GM12874 (cell line): ENCODE results near the gene MZT1.

ENCODE experiments used
- CTCF ChIP-seq: IDR thresholded peaks from 2 replicates; pipeline ENCODE4 v1.5.1; 2011; ENCODE audit warnings: low read depth, mild to moderate bottlenecking, control low read depth, low read length, moderate library complexity; ENCODE audit not compliant: insufficient read depth

The MZT1 gene

GRCh38 chr13:72745260-72745659, 17.8 kb upstream of the MZT1 start:
- no peak for TF ChIP-seq CTCF

- no peak for TF ChIP-seq CTCF
Observed at GRCh38 chr13:72740015-72740414, 12.6 kb upstream of the MZT1 start.

GRCh38 chr13:72737033-72737432, 9.6 kb upstream of the MZT1 start:
- no peak for TF ChIP-seq CTCF

GRCh38 chr13:72728290-72728605, 819 bp upstream of the MZT1 start:
- no peak for TF ChIP-seq CTCF

- TF ChIP-seq CTCF = no peak
Observed at GRCh38 chr13:72726726-72727416, 558 bp downstream of the MZT1 start.

GRCh38 chr13:72716776-72717175, 10.7 kb downstream of the MZT1 start:
- no peak for TF ChIP-seq CTCF

- TF ChIP-seq CTCF = no peak
Observed at GRCh38 chr13:72700509-72700908, 26.9 kb downstream of the MZT1 start.
